GM18520 (cell line): Measurements from ENCODE around the gene LRP1B.
"Not testable (repeated sequence)": the region's sequence is repeated elsewhere in the genome, so short reads cannot be mapped to it uniquely, and the experiment has no call there.

Experiments used
- ATAC-seq: cut with Tn5 transposase; IDR thresholded peaks from one replicate; pipeline ENCODE4 v1.9.1; 2021; ENCODE audit not compliant: unreplicated experiment

Gene LRP1B

DNA sequence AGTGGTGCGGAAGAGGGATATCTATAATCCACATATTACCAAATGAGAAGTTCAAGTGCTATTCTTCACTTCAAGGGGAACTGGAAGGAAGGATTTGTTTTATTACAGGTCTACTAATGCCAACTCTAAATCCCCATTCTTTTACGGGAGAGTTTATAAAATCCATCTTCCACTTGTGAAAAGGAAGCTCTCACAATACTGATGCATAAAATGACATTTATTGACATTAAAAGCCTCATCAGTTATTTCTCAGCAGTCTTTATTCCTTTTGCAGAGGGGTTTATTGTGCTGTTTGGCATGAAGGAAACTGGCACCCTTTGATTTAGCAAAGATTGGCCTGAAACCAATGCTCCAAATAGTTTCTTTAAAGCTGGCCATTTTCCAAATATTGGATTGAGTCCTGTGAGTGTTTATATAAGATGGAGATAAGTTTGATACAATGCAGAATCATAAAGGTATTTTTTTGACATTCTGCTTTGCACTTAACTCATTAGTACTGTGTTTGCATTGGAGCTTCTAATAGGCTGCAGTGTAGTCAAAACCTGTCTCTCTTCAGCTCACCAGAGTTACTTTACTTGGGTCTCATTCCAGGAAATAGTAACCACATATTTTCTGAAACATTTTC, 26.6 kb downstream of the LRP1B start:
- ATAC-seq: no peak

DNA sequence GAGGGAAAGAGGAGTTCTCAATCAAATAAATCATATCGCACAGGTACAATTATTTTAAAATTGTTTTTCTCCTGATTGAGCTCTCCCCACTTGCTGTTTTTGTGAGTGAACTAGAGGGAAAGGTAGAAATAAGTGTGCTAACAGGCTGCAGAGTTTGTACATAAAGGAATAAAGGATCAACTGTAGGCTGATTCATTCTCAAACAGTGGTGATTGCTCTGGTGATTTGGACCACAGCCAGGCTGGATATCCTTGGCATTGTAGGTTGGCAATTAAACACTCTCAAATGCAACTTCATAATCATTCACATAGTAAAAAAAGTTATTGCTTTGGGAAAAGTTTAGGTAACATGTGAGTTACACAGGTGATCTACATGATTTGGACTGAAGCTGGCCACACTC, 29.8 kb downstream of the LRP1B start:
- no peak for ATAC-seq

DNA sequence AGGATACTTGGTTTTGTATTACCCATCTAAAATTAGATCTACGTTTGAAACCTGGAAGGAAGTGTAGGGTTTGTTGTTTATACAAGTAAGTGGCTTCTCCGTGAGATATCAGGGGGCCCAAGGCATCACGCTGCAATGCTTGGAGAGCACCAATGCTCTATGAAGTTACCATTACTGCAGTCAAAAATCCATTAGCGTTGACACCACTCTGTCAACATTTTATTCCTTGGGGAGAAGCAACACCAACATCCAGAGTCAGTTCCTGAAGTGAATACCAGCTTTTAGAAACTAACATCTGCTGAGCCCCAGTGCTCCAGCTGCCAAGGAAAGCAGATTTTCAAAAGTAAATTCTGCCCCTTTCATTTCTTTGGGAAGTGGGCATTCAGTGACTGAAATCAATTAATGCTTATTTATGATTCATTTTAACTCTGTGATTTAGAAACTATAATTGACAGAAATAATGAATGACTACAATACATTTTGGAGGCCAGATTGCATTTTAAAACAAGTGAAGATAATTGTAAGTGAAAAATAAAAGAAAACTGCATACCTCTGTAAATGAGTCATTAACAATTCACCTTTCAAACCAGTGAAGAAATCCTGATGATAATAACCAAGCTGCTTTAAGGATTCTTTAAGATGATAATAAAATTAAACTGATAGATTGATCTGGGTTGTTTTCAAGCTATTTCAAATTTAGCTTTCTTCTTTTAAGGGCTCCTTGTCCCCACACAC, 30.5 kb downstream of the LRP1B start:
- no peak for ATAC-seq

DNA sequence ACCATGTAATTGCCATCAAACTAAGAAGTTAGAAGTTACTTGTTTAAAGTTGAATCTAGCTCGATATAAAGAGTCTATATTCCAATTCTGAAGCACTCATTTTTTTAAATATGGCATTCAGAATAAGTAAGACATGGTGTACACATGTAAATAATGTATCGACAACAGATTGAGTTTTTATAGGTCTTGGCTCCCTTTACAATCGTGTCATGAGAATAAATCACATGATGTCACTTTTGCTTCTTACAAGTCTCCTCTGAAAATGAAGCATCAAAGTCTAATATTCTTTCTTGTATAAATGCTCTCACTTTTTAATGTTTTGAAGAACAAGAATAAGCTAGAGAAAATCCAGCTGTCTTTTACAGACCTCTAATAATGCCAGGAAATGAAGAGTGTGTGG, 33.1 kb downstream of the LRP1B start:
- no peak for ATAC-seq

DNA sequence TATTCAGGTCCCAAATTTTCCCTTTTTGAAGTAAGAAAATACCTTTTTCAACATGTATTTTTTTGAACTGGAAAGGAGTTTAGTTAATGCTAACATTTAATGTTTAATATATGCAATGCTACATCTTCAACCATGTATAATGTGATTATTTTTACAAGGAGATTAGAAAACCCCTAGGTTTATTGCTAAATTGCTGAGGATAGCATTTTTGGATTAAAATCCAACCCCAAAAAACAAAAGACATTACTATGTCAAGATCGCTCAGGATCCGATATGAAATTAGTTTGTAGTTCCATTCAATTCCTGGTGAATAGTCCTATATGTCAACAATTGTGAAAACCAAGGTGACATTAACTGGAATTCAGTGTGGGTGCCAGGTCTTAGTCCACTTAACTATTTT, 35.2 kb downstream of the LRP1B start:
- ATAC-seq: no peak

DNA sequence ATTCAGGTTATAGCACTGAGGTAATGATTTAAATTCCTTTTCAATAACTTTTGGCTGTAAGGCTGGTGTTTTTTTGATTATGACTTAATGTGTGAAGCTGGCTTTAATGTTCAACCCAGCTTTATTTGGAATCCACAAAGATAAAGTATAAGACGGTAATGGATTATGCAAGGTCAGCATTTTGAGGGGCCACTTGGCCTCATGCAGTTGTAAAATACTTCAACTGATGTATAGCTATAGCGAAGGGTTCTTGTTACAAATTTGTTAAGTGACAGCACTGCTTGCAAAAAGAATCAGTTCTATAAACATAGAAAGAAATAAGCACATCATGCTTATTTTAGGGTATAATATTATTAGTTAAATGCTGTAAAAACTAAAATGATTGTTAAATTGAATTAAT, 36.6 kb downstream of the LRP1B start:
- ATAC-seq: no peak

DNA sequence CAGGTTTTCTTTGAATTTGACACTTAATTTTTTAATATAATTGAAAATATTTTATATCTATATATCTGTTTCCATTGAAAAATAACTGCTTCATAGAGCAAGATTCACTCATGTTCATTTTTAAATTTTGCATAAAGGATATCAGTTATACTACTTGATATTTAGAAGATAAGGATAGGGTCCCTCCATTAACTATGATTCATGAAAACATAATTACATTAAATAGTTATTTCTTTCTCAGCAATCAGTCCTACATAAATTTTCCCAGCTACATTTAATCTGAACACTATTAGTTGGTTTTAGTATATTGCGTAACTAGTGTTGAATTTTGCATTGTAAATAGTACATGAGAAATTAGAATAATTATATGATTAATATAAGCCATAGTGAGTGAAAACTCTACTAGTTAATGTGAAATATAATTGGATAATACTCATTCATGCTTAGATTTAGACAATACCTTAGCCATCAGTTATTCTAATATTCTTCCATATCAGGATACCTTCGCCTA, 42.7 kb downstream of the LRP1B start:
- no peak for ATAC-seq

DNA sequence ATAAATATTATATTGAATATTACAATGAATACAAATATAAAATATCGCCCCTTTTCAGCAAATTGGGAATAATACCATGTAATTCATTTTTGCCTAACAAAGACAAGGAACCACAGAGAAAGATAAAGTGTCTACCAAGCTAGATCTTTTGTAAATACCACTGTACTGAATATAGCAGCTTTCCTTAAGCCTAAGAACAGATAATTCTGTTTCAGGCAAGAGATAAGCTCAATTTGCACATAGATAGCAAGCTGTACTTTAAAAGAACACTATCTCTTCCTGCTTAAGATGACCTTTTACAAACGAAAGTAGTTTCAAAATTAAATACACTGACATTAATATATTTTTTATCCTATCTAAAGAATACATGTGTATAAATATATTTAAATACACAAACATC, 43.2 kb downstream of the LRP1B start:
- not testable (repeated sequence) for ATAC-seq

DNA sequence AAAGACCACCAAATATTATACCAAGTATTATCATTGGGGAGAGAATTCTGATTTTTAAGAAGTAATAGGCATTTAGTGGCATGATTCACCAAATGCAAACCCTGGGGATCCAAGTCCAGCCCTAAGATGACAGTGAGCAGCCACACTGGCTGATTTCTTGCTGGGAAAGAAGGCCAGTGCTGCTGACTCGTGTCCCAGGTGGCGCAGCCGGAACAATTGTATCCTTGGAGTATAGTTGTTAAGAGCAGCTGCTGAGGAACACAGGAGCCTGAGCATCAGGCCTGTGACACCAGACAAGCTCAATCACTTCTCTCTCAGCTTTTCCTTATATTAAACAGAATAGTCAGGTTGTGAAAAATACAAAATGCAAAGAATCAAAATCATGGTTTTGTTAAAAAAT, 48.4 kb downstream of the LRP1B start:
- ATAC-seq: no peak

DNA sequence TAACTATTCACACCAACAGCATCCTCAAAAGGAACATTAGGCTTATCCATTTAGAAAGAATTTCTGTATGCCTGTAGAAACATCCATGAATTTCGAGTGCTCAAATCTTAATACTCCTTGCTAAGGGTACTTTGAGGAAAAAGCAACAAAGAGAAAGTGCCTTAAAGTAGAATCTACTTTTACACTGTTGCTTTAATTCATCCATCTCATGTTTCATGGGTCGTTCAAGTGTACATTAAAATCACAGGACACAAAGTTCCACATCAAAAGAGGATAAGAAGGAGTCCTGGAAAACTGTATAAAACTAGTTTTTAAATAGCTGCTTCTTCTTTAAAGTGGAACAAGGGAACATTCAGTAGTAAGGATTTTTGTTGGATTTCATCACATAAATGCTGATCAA, 54.5 kb downstream of the LRP1B start:
- ATAC-seq: no peak

DNA sequence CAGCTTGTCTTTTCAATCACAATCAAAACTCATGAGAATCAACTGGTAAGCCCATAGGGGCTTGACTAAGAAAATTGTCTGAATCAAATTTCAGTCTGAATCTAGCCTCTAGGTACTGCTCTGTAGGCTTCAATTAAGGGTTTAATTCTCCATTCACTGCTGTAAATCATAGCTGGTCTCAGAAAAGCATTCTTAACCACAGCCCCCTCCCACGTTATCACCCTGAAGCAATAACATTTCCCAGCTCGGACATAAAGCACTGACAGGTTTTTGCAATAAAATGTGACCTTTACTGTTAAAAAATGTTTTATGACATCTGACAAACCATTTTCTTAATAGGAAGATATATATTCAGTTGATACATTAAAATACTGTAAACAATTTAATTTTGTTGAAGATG, 55.0 kb downstream of the LRP1B start:
- ATAC-seq: no peak

DNA sequence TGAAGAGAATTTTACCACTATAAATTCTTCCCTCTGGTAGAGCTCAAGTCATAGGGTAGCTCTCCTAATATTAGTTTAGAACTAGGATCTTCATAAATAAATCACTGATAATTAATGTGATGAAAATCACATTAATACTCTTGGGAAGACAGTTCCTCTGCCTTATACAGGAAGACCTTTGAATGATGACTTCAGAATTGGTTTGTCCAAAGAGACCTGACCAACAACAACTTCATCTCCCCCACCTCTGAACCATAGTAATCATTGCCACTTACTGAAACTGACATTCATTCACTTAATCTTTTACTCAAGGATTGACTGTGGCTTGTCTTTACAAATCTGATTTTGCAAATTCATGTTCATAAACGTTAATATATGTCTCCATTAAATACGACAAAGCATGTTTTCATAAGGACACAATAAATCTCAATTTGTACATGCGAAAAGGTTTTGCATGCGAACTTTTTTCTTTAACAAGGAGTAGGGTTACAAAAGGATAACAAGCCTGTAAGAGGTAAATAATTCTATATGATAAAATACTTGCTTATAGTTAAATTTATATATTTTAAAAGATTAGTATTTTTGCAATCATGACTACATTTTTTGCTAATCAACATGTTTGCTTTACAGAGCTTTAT, 61.4 kb downstream of the LRP1B start:
- ATAC-seq: no peak

DNA sequence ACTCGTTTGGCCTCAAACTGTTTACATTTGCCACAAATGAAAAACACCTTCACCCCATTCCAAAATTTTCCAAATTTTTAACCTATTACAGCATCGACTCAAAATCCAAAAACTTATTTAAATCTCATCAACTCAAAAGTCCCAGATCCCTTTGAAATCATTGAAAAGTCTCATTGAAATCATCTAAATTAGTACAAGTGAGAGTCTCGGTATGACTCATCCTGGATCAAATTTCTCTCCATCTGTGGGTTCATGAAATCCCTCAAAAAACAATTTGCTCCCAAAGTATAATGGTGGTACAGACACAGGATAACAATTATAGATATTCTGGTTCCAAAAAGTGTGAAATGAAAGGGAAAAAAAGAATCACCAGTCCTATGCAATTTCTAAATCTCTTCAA, 65.1 kb downstream of the LRP1B start:
- no peak for ATAC-seq

DNA sequence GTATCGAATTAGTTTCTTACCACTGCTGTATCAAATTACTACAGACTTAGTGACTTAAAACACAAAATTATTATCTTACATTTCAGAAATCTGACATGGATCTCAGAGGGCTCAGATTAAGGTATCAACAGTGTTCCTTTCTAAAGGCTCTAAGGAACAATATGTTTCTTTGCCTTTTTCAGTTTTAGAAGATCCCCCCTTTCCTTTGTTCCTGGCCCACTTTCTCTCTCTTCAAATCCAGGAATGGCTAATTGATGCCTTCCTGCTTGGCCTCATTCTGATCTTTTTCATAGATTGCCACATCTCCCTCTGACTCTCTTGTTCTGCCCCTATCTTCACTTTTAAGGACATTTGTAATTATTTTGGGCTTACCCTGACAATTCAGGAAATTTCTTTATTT, 65.7 kb downstream of the LRP1B start:
- ATAC-seq: no peak

DNA sequence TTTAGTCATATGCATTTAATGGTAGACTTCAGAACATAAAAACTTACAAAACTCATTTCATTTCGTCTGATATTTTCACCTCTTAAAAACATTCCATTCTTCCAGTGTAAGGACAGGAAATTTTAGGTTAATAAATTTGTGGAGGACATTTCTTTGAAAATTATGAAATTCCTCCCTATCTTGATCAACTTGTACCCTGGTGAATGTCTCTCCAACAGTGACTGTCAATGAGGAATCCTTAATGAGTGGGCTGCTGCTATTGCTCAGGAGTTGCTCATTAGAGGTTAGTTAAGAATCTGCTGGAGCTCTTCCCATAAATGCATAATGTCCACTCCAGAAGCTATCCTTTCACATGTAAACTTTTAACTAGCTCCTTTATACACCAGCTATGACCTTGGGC, 69.1 kb downstream of the LRP1B start:
- ATAC-seq: no peak

DNA sequence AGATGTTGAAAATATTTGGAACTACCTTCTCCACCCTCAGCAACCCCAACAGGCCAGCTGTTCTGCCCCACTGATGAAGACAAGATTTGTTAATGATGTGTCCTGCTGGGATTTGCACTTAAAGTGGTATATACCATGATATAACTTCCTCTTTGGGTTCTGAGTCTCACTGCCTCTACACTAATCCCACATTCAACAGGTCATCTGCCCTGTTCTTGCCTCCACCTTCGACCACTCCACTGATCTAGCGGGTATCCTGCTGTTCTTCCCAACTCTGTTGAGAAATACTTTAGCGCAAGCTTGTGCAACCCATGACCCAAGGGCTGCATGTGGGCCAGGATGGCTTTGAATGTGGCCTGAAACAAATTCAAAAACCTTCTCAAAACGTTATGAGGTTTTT, 72.7 kb downstream of the LRP1B start:
- no peak for ATAC-seq

DNA sequence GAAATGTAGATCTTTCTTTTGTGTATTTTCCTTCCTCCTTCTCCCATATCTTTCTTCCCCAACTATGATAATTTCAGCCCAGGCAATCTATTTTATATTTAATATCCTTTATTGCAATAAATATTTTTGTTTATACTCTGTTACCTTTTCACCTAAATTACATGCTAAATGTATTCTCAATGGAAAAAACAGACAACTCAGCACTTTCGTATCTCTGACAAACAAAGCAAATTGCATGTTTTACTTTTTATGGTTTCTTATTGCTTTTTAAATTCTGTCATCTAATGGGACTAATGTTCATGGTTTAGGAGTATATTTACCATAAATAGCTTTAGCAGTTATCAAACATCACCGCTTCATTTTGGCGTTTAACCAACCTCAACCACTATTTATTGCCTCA, 74.0 kb downstream of the LRP1B start:
- ATAC-seq: no peak

DNA sequence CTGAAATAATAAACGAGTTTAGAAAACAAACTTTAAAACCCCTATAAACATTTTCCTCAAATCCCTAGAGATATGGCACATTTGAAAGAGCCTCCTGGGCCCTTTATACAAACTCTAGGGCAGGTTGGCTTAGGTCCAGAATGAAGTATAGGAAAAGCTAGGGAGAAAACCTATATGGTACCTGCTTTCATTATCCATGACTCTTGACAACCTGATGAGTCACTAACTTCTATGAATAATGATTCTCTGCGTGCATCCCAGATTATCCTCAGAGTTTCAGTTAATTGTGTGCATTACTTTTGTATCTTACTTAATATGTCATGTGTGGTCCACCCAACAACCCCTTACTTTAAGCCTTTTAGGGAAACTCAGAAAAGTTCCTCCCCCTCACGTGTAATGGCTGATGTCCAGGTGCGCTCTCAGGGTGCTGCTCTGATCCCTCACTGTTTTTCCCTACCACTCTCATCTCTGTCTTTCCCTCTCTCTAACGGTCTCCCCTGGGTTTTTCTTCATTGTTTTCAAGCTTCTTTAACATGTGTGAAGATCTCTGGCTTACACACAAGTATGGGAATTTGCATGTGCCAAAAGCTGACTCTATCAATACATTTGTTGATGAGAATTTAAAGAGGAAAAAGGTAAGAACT, 78.5 kb downstream of the LRP1B start:
- ATAC-seq: no peak

DNA sequence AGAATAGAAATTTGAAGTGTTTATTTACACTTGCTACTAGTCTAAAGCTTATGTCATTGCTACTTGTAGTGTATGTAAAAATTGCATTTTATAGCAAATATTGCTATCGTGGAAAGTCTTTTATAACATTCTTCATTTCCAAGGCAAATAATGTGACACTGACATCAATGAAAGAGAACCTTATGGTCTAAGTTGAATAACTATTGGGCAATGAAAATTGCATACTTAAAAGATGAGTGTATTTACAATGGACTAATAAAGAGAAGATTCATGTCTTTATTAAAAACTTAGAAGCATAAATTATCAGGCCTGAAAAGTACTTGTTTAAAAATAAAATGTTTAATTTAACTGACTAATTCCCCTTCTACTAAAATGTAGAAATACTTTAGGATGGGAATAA, 82.2 kb downstream of the LRP1B start:
- no peak for ATAC-seq

DNA sequence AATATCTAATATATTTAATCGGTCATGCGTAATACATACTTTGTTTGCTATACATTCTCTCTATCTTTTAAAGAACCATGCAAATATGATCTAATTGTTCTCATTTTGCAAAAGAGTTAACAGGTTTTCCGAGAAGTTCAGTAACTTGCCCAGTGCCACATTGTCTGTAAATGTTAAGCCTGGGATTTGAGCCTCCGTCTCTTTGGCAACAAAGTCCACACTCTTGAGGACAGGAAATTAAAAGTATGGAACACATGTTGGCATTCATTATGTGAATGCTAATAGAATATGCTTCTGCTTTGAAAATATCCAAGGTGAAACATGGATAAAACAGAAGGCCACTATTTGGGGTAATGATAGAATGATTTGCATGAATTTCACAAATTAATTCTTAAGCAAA, 85.2 kb downstream of the LRP1B start:
- ATAC-seq: no peak

DNA sequence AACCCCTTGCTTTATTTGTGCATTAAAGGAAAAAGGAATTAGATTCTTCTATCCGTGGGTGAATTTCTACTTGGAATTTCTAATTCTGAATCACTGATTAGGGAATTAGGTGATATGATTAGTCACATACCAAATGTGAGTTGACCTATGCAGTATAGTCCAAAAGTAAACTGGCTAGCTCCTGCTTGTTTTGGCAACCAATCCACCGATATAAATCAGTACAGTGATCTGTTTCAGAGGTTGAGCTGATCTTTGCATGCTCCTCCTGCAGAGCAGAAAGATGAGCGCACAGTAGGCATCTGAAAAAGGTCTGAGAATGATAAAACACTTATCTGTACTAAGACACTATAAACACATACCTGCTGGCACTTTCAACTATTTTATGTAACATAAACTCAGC, 86.6 kb downstream of the LRP1B start:
- no peak for ATAC-seq
